TTC549 (cell line): ENCODE measurements around the gene GPR160.

Experiments used
- FAIRE-seq: peaks from 2 replicates; lab custom pipeline; 2012; peaks lifted over from hg19 to GRCh38; lab: Jason Lieb, UNC

GPR160 gene

GRCh38 chr3:170064108-170064507, 26.3 kb downstream of the GPR160 start:
- no peak for FAIRE-seq

GRCh38 chr3:170075441-170076091, 37.8 kb downstream of the GPR160 start:
- no peak for FAIRE-seq

GRCh38 chr3:170076715-170077238, 39.0 kb downstream of the GPR160 start:
- FAIRE-seq = no peak

GRCh38 chr3:170077361-170077760, 39.6 kb downstream of the GPR160 start:
- no peak for FAIRE-seq

GRCh38 chr3:170078620-170079281, 41.0 kb downstream of the GPR160 start:
- FAIRE-seq = no peak

- FAIRE-seq = no peak
Observed at GRCh38 chr3:170079536-170080165, 41.9 kb downstream of the GPR160 start.

GRCh38 chr3:170080605-170081004, 42.8 kb downstream of the GPR160 start:
- no peak for FAIRE-seq

GRCh38 chr3:170081079-170081741, 43.4 kb downstream of the GPR160 start:
- no peak for FAIRE-seq

- no peak for FAIRE-seq
Observed at GRCh38 chr3:170083343-170083742, 45.5 kb downstream of the GPR160 start.

- no peak for FAIRE-seq
Observed at GRCh38 chr3:170085396-170085795, 47.6 kb downstream of the GPR160 start.

- no peak for FAIRE-seq
Observed at GRCh38 chr3:170089862-170090600, 52.2 kb downstream of the GPR160 start.

- FAIRE-seq = no peak
Observed at GRCh38 chr3:170090601-170090981, 52.8 kb downstream of the GPR160 start.

GRCh38 chr3:170092907-170093306, 55.1 kb downstream of the GPR160 start:
- FAIRE-seq = no peak

GRCh38 chr3:170095771-170096170, 58.0 kb downstream of the GPR160 start:
- FAIRE-seq = no peak

GRCh38 chr3:170096342-170096741, 58.5 kb downstream of the GPR160 start:
- FAIRE-seq = no peak

- FAIRE-seq = no peak
Observed at GRCh38 chr3:170098753-170099152, 61.0 kb downstream of the GPR160 start.

GRCh38 chr3:170100944-170101343, 63.1 kb downstream of the GPR160 start:
- FAIRE-seq = no peak

- no peak for FAIRE-seq
Observed at GRCh38 chr3:170102431-170102830, 64.6 kb downstream of the GPR160 start.

GRCh38 chr3:170107941-170108340, 70.1 kb downstream of the GPR160 start:
- FAIRE-seq = no peak

GRCh38 chr3:170108955-170109354, 71.2 kb downstream of the GPR160 start:
- FAIRE-seq = no peak

- no peak for FAIRE-seq
Observed at GRCh38 chr3:170109579-170110293, 71.9 kb downstream of the GPR160 start.
